Kidney (tissue), 14 donors: ENCODE results near the gene RNU6-7. TPM values are rescaled to one million over a fixed set of nuclear protein-coding genes. Genes with fewer than 3 reads are reported as not detected.

ENCODE experiments used
- DNase-seq, 5 donors: peaks; one replicate each; pipeline ENCODE4 v3.0.0-alpha.2; 2013 to 2020
- FAIRE-seq: peaks from 2 replicates; lab custom pipeline; 2012; peaks lifted over from hg19 to GRCh38; lab: Jason Lieb, UNC
- H3K27ac ChIP-seq, 2 donors: one replicate each; pipeline ENCODE4 v1.7.0; 2013; ENCODE audit warnings: low read depth in 2 of 2, low read length in 2 of 2, inconsistent platforms in 1 of 2
- H3K27me3 ChIP-seq: one replicate; pipeline ENCODE4 v1.7.1; 2013; ENCODE audit warnings: low read length, inconsistent platforms; ENCODE audit not compliant: control insufficient read depth, insufficient read depth
- H3K36me3 ChIP-seq, 3 donors: one replicate each; pipeline versions ENCODE4 v1.7.0 to v1.7.1; 2013; ENCODE audit warnings: low read length in 3 of 3, control low read depth in 1 of 3, inconsistent platforms in 1 of 3; ENCODE audit not compliant: insufficient read depth in 3 of 3, control insufficient read depth in 2 of 3
- H3K4me1 ChIP-seq, 3 donors: one replicate each; pipeline versions ENCODE4 v1.7.0 to v1.7.1; 2013; ENCODE audit warnings: low read length in 3 of 3, inconsistent platforms in 1 of 3, low read depth in 1 of 3; ENCODE audit not compliant: control insufficient read depth in 2 of 3, insufficient read depth in 2 of 3
- H3K4me3 ChIP-seq, 3 donors: one replicate each; pipeline versions ENCODE4 v1.7.0 to v1.8.1; 2013; ENCODE audit warnings: low read length in 3 of 3, control low read depth in 1 of 3, inconsistent platforms in 1 of 3
- H3K9ac ChIP-seq, 3 donors: one replicate each; pipeline versions ENCODE4 v1.7.0 to v1.7.1; 2013; ENCODE audit warnings: low read length in 3 of 3, control low read depth in 1 of 3, inconsistent platforms in 1 of 3
- H3K9me3 ChIP-seq, 3 donors: one replicate each; pipeline versions ENCODE4 v1.7.0 to v1.7.1; 2013; ENCODE audit warnings: low read length in 3 of 3, control low read depth in 1 of 3, inconsistent platforms in 1 of 3; ENCODE audit not compliant: control insufficient read depth in 2 of 3, insufficient read depth in 1 of 3
- CTCF ChIP-seq: IDR thresholded peaks from 3 replicates; pipeline ENCODE4 v1.5.1; 2012; ENCODE audit warnings: mild to moderate bottlenecking, moderate library complexity, borderline replicate concordance; ENCODE audit not compliant: insufficient read depth; ENCODE audit errors: extremely low read depth
- intact Hi-C: fragments of 100-400 bp; cut with DNase I; formaldehyde crosslinking; loops from one replicate; pipeline ENCODE4 v1.11.1; 2022
- polyA plus RNA-seq: library from polyadenylated mRNA; stranded (reverse); fragments of 350-450 nt; fragmentation: Illumina TruSeq; extraction: RNeasy Lipid Tissue Mini Kit (QIAGEN cat#74804); gene quantifications from one replicate; pipeline ENCODE4 v1.2.3, GENCODE V29; 2014; ENCODE audit warnings: low read depth, low replicate concordance; ENCODE audit not compliant: insufficient read depth
- total RNA-seq: library from RNA; stranded (reverse); fragmentation: NEBNext Ultra II Directional; extraction: Animal tissue kit (Norgen Biotek cat#: 25700); gene quantifications from one replicate; pipeline ENCODE4 v1.2.1, GENCODE V29; 2021
- donor health status: control.
- donor health status: control.
- donor health status: control.
- donor health status: control.
- donor health status: control.
- donor health status: DM: yes; HTN: yes; CAD: no.
- donor health status: Normal renal cell carcinoma (clear cell type).

The RNU6-7 gene
- total and polyA plus RNA-seq, 2 donors from 2014 or later, result not detected

GRCh38 chr14:32183151-32184058, 18.4 kb upstream of the RNU6-7 start:
- no peak for FAIRE-seq
- no peaks in the 10 kb centered on the region for H3K27me3 ChIP-seq
- no peak overlapping the region for H3K9ac ChIP-seq
- no peak for TF ChIP-seq CTCF
- intact Hi-C loops, result no loop called here
- H3K4me3 ChIP-seq, result no peak overlapping the region
- no peaks in the 10 kb centered on the region for H3K4me1 ChIP-seq
- H3K36me3 ChIP-seq, result no peaks in the 10 kb centered on the region
- peak in 2 of 5 donors; percentile 48 to 58 for DNase-seq
- H3K9me3 ChIP-seq, result peaks cover 0 to 5% (median 2%) of the 10 kb centered on the region in 3 donors
- H3K27ac ChIP-seq, result no peak overlapping the region

GRCh38 chr14:32185097-32185496, 16.7 kb upstream of the RNU6-7 start:
- no peak for FAIRE-seq

GRCh38 chr14:32186248-32186647, 15.6 kb upstream of the RNU6-7 start:
- intact Hi-C loops, result no loop called here
- no peak for FAIRE-seq

More at GRCh38 chr14:32185097-32185496, 16.7 kb upstream of the RNU6-7 start:
- no peak overlapping the region for H3K27ac ChIP-seq
- no peaks in the 10 kb centered on the region for H3K36me3 ChIP-seq
- no peak overlapping the region for H3K9ac ChIP-seq
- no peak for TF ChIP-seq CTCF
- no peak for DNase-seq
- no peaks in the 10 kb centered on the region for H3K27me3 ChIP-seq
- no peaks in the 10 kb centered on the region for H3K4me1 ChIP-seq
- peaks cover 0 to 5% (median 2%) of the 10 kb centered on the region in 3 donors for H3K9me3 ChIP-seq
- intact Hi-C loops, result no loop called here
- H3K4me3 ChIP-seq, result no peak overlapping the region

More at GRCh38 chr14:32186248-32186647, 15.6 kb upstream of the RNU6-7 start:
- Histone ChIP-seq H3K4me3 (no peak overlapping the region), H3K9me3 (peaks cover 0 to 5% (median 2%) of the 10 kb centered on the region in 3 donors), H3K36me3 (no peaks in the 10 kb centered on the region), H3K4me1 (no peaks in the 10 kb centered on the region), H3K27ac (no peak overlapping the region), H3K9ac (no peak overlapping the region), H3K27me3 (no peaks in the 10 kb centered on the region)
- TF ChIP-seq CTCF, result no peak
- DNase-seq, result no peak
